Uterus (tissue), 4 donors: Measurements from ENCODE around the gene ZNF791. TPM values are rescaled to one million over a fixed set of nuclear protein-coding genes. Genes with fewer than 3 reads are reported as not detected.

Source experiments
- DNase-seq, 2 donors: peaks; one replicate each; pipeline ENCODE4 v3.0.0-alpha.2; 2019 to 2020
- H3K27ac ChIP-seq, 2 donors: fragments of 200-600 bp; sonication (generic); 1 replicate in 1 of 2; 2 replicates in 1 of 2; pipeline ENCODE4 v1.5.1; 2016 to 2018
- H3K27me3 ChIP-seq, 2 donors: fragments of 200-600 bp; sonication (generic); one replicate each; pipeline ENCODE4 v1.5.1; 2018 to 2019; ENCODE audit warnings: control low read depth in 1 of 2
- H3K36me3 ChIP-seq, 2 donors: fragments of 200-600 bp; sonication (generic); one replicate each; pipeline ENCODE4 v1.5.1; 2019; ENCODE audit warnings: control low read depth in 1 of 2
- H3K4me1 ChIP-seq, 2 donors: fragments of 200-600 bp; sonication (generic); one replicate each; pipeline ENCODE4 v1.5.1; 2018 to 2019; ENCODE audit warnings: control low read depth in 1 of 2
- H3K4me3 ChIP-seq, 2 donors: fragments of 200-600 bp; sonication (generic); 1 replicate in 1 of 2; 2 replicates in 1 of 2; pipeline ENCODE4 v1.5.1; 2018 to 2019; ENCODE audit warnings: mild to moderate bottlenecking in 1 of 2
- H3K9me3 ChIP-seq, 2 donors: fragments of 200-600 bp; sonication (generic); one replicate each; pipeline ENCODE4 v1.5.1; 2019; ENCODE audit warnings: control low read depth in 1 of 2
- POLR2A ChIP-seq, 2 donors: fragments of 450-650 bp; IDR thresholded peaks; one replicate each; pipeline ENCODE4 v1.6.1; 2016; ENCODE audit warnings: antibody characterized with exemption in 2 of 2, mild to moderate bottlenecking in 1 of 2, moderate library complexity in 1 of 2
- intact Hi-C: fragments of 100-400 bp; cut with DNase I; formaldehyde crosslinking; loops from one replicate; pipeline ENCODE4 v1.15.1; 2023; ENCODE audit warnings: low total_unique reads
- total RNA-seq, 4 donors: library from RNA; depleted of rRNA in 3 of 4; stranded (reverse); fragments of >200 nt in 3 of 4; gene quantifications; one replicate each; pipeline versions ENCODE4 v1.1.0 to v1.2.4, GENCODE V29; 2014 to 2023
- TF ChIP-seq, protein P1 (sequence below), 4 experiments: fragments of 200-600 bp in 2 of 4; fragments of 450-650 bp in 2 of 4; sonication (generic) in 2 of 4; IDR thresholded peaks; one replicate each; pipeline ENCODE4 v1.5.1; 2016 to 2019; ENCODE audit warnings: antibody characterized with exemption in 4 of 4, mild to moderate bottlenecking in 2 of 4, moderate library complexity in 1 of 4
- donor health status: DM: yes; HTN: yes; CAD: no.

ZNF791 gene
- total RNA-seq, 4 donors from 2014 or later: 22.9 to 67.9 (median 37.1) TPM

DNA sequence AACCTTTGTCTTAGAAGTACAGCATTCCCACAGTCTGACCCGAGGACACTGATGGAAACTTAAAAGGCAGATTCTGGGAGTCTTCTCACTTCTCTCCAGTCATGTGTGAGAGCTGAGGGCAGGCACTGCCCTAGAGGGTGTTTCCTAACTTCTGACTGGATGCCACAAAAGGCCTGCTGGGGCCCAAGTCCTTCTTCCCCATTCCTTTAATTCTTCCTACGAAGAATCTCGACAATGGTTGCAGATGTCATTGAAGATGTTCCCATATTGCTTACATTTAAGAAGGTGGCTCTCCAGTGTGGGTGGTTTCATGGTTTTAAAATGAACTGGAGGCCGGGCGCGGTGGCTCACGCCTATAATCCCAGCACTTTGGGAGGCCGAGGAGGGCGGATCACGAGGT lies 32.1 kb upstream of the ZNF791 start:
- Histone ChIP-seq H3K9me3 (peaks cover 0 to 31% of the 10 kb centered on the region in 2 donors), H3K4me3 (no peak overlapping the region), H3K4me1 (no peaks in the 10 kb centered on the region), H3K36me3 (no peaks in the 10 kb centered on the region), H3K27ac (no peak overlapping the region), H3K27me3 (no peaks in the 10 kb centered on the region)
- intact Hi-C loops: no loop called here
- TF ChIP-seq, protein P1, sequence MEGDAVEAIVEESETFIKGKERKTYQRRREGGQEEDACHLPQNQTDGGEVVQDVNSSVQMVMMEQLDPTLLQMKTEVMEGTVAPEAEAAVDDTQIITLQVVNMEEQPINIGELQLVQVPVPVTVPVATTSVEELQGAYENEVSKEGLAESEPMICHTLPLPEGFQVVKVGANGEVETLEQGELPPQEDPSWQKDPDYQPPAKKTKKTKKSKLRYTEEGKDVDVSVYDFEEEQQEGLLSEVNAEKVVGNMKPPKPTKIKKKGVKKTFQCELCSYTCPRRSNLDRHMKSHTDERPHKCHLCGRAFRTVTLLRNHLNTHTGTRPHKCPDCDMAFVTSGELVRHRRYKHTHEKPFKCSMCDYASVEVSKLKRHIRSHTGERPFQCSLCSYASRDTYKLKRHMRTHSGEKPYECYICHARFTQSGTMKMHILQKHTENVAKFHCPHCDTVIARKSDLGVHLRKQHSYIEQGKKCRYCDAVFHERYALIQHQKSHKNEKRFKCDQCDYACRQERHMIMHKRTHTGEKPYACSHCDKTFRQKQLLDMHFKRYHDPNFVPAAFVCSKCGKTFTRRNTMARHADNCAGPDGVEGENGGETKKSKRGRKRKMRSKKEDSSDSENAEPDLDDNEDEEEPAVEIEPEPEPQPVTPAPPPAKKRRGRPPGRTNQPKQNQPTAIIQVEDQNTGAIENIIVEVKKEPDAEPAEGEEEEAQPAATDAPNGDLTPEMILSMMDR (IDR thresholded peaks at IDR 0.05): no peak
- no peak for TF ChIP-seq POLR2A (IDR thresholded peaks at IDR 0.05)
- no peak for DNase-seq

DNA sequence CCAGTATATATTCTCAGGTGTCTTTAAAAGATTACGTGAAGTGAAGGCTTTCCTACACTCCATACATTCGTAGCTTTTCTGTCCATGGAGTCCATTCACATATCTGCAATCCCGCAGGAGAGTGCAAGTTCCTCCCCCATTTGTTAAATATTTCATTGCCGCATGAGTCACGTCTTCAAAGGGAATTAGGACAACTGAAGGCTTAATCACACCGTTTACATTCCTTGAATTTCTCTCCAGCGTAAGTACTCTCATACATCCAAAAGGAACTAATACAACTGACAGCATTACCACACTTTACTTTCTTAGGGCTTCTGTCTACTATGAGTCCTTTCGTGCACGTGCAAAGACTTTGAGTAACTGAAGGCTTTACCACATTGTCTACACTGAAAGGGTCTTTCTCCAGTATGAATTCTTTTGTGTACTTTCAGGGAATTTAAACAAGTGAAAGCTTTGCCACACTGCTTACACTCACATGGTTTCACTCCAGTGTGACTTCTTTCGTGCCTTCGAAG lies 30.5 kb upstream of the ZNF791 start:
- intact Hi-C loops: no loop called here
- Histone ChIP-seq H3K27ac (no peak overlapping the region), H3K4me3 (no peak overlapping the region), H3K9me3 (peaks cover 0 to 31% of the 10 kb centered on the region in 2 donors), H3K36me3 (no peaks in the 10 kb centered on the region), H3K27me3 (no peaks in the 10 kb centered on the region), H3K4me1 (no peaks in the 10 kb centered on the region)
- no peak for DNase-seq
- TF ChIP-seq, protein P1 (IDR thresholded peaks at IDR 0.05): no peak
- TF ChIP-seq POLR2A (IDR thresholded peaks at IDR 0.05): no peak

DNA sequence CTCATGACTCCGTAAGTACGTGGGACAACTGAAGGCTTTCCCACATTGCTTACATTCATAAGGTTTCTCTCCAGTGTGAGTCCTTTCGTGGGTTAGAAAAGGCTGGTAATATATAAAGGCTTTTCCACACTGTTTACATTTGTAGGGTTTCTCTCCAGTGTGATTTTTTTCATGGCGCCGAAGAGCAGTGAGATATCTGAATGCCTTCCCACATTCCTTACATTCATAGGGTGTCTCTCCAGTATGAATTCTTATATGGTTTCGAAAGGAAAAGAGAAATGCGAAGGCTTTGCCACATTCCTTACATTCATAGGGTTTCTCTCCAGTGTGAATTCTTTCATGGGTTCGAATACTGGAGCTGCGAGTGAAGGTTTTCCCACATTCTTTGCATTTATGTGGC lies 29.6 kb upstream of the ZNF791 start:
- no peaks in the 10 kb centered on the region for H3K36me3 ChIP-seq
- intact Hi-C loops: no loop called here
- TF ChIP-seq POLR2A (IDR thresholded peaks at IDR 0.05): no peak
- TF ChIP-seq, protein P1 (IDR thresholded peaks at IDR 0.05): no peak
- no peak for DNase-seq
- H3K27ac ChIP-seq: no peak overlapping the region
- H3K4me1 ChIP-seq: no peaks in the 10 kb centered on the region
- H3K4me3 ChIP-seq: no peak overlapping the region
- H3K9me3 ChIP-seq: peaks cover 0 to 31% of the 10 kb centered on the region in 2 donors
- H3K27me3 ChIP-seq: no peaks in the 10 kb centered on the region

DNA sequence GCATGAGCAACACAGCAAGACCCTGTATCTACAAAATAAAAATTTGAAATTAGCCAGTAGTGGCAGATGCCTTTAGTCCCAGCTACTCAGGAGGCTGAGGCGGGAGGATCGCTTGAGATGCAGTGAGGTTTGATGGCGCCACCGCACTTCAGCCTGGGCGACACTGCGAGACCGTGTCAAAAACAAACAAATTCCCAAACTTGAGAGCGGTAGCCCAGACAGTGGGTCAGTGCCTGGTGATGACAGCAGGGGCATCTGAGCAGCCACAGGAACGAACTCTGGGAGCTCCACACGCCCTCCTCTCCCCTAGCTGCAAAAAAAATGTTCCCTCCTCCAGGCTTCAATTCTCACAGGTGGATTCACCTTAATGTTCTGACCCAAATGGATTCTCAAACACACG lies 14.2 kb upstream of the ZNF791 start:
- no peak overlapping the region for H3K27ac ChIP-seq
- H3K27me3 ChIP-seq: no peaks in the 10 kb centered on the region
- H3K36me3 ChIP-seq: no peaks in the 10 kb centered on the region
- TF ChIP-seq POLR2A (IDR thresholded peaks at IDR 0.05): no peak
- TF ChIP-seq, protein P1 (IDR thresholded peaks at IDR 0.05): no peak
- no peak for DNase-seq
- H3K4me1 ChIP-seq: no peaks in the 10 kb centered on the region
- no peak overlapping the region for H3K4me3 ChIP-seq
- intact Hi-C loops: no loop called here
- H3K9me3 ChIP-seq: no peaks in the 10 kb centered on the region

DNA sequence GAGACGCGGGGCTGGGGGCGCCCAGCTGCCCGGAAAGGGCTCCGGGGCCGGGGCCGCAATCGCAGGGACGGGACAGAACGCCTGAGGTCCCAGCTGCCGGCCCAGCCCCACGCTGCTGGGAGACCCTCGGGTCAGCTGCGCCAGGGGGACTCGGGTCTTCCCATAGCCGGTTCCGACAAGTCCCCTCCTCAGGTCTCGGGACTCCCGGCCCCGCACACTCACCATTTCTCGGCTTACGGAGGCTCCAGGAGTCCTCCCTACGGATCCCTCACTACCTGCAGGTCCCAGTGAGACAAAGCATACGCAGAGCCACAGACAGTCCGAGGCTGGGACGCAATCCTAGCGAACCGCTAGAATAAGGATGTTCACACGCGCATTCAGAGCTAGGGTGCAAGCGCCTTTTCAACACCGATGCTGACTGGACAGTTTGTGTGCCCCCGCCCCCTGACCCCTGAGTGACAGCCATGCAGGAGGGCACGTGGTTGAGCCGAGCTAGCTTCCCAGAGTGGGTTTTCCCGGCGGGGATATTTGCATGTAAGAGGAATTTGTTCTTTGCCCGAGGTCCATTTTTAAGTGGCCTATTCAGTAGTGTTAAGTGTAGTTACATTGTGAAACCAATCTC lies 13.7 kb upstream of the ZNF791 start:
- no peak for TF ChIP-seq POLR2A (IDR thresholded peaks at IDR 0.05)
- TF ChIP-seq, protein P1 (IDR thresholded peaks at IDR 0.05): no peak
- H3K4me3 ChIP-seq: no peak overlapping the region
- H3K36me3 ChIP-seq: no peaks in the 10 kb centered on the region
- H3K4me1 ChIP-seq: no peaks in the 10 kb centered on the region
- intact Hi-C loops: no loop called here
- DNase-seq: no peak
- no peaks in the 10 kb centered on the region for H3K27me3 ChIP-seq
- no peak overlapping the region for H3K27ac ChIP-seq
- no peaks in the 10 kb centered on the region for H3K9me3 ChIP-seq
